ENCODE data around the gene TRIM54.

- TF ChIP-seq CTCF (IDR thresholded peaks at IDR 0.05): no peak
- no peak for TF ChIP-seq EZH2 (IDR thresholded peaks at IDR 0.05)
- TF ChIP-seq EZH2phosphoT487 (IDR thresholded peaks at IDR 0.05): no peak
These were observed 2.8 kb downstream of the TRIM54 start for GRCh38 chr2:27284996-27285395.

Measured in neural progenitor cell (in vitro differentiated cells).